HG02884 (cell line): Measurements from ENCODE around the gene ZNF174.

Experiments
- ATAC-seq: cut with Tn5 transposase; IDR thresholded peaks from one replicate; pipeline ENCODE4 v1.9.1; 2021; ENCODE audit warnings: mild to moderate bottlenecking, moderate library complexity; ENCODE audit not compliant: unreplicated experiment

The ZNF174 gene

GRCh38 chr16:3443108-3444031, 42.4 kb downstream of the ZNF174 start, which contains the start of the genes NAA60 and ZNF597:
Gene NAA60, plus strand, starts transcription at chr16:3443680. Its CDS starts 32,548 bp downstream, at chr16:3476228.
Gene ZNF597, minus strand, starts transcription at chr16:3443504. Its CDS starts 351 bp downstream, at chr16:3443153.
- peak; percentile 81 for ATAC-seq

DNA sequence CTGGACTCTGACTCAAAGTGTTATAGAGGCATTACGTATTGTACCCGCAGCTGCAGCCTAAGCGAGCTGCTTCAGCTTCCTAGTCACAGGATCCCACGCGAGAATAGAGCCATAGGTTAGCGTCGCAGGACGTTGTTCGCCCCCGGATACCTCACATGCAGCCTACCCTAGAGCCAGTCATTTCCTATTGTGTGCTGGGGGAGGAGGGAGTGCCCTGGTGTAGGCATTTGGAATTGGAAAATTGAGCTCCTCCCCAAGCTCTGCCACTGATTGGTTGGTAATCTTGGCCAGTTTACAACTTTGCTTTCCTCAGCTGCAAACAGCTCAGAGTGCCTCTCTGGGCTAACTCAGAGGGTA, 43.0 kb downstream of the ZNF174 start:
- peak; percentile 29 for ATAC-seq

DNA sequence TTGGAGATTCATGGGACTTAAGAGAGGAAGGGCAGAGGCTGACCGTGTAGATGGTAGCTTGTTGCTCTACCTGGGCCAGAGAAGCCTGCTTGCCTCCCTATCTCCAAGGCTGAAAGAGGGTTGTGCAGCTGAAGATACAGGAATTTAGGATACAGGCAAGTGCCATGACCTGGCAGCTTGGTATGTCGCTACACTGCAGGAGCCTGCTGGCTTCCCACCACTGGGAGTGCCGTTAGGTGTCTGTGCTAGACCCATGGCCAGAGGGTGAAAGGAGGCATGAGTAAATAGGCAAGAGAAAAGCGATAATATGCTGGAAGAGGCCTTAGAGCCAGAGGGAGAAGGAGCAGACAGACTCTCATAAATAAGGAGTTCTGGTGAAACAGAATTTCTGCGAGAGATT, 53.1 kb downstream of the ZNF174 start:
- no peak for ATAC-seq

- no peak for ATAC-seq
Measured at GRCh38 chr16:3454631-3455147, 53.7 kb downstream of the ZNF174 start.

GRCh38 chr16:3457434-3458252, 56.6 kb downstream of the ZNF174 start:
- ATAC-seq, result peak; percentile 85

GRCh38 chr16:3458278-3458851, 57.4 kb downstream of the ZNF174 start:
- ATAC-seq, result no peak

DNA sequence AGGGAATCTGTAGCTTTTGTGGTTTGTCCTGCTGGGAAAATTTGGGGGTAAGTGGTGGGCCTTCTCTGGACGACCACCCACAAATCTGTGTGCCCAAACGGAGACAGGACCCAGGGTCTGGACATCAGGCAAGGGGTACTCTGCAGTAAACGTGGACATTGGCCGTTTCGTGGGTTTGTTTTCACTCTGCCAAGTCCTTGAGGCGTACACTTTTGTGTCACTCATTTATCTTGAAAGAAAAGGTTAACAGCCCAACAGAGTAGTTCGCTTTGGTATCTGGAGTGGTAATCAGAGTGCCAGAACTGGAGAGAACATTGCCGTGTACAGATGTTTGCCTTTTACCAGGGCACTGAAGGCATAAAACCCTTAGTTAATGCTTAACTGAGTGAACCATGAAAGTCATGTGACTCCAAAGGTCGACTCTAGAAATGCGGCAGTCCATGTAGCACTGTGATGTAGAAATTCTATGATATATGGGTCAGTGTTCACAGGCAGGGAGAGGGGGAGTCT, 57.9 kb downstream of the ZNF174 start:
- ATAC-seq, result no peak
